ENCODE results near the gene DISP2.

DNA sequence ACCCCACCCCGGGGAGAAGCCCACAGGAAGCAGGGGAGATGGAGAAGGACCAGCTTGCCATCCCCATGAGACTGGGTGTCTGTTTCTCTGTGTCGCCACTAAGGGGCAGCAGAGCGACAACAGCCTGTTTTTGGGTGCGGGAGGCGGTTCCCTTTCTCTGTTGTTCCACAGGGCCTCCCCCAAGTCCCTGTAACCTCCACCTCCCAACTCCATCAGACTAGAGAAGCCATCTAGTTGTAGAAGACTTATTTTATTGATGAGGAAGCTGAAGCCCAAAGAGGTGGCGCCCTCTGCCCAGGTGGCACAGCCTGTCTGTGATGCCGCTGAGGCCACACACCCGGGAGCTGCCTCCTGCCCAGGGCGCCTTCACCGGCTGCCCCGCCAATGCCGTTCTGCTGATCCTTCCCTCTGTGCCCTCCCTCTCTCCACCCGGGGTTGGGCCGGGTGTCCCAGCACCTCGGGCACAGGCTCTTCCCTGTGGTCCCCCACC lies 13.3 kb upstream of the DISP2 start:
- TF ChIP-seq, protein P1, sequence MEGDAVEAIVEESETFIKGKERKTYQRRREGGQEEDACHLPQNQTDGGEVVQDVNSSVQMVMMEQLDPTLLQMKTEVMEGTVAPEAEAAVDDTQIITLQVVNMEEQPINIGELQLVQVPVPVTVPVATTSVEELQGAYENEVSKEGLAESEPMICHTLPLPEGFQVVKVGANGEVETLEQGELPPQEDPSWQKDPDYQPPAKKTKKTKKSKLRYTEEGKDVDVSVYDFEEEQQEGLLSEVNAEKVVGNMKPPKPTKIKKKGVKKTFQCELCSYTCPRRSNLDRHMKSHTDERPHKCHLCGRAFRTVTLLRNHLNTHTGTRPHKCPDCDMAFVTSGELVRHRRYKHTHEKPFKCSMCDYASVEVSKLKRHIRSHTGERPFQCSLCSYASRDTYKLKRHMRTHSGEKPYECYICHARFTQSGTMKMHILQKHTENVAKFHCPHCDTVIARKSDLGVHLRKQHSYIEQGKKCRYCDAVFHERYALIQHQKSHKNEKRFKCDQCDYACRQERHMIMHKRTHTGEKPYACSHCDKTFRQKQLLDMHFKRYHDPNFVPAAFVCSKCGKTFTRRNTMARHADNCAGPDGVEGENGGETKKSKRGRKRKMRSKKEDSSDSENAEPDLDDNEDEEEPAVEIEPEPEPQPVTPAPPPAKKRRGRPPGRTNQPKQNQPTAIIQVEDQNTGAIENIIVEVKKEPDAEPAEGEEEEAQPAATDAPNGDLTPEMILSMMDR (IDR thresholded peaks at IDR 0.05), result peak in 2 of 3 experiments; percentile 41 to 70
- TF ChIP-seq POLR2A (IDR thresholded peaks at IDR 0.05), result no peak
